Middle frontal gyrus (tissue), 1 donor: Measurements from ENCODE around the gene RFX3.

Source experiments
- DNase-seq: peaks from one replicate; pipeline ENCODE4 v3.0.0-alpha.2; 2015; ENCODE audit warnings: low spot score; ENCODE audit errors: extremely low spot score

The RFX3 gene

GRCh38 chr9:3435732-3436131, 90.1 kb downstream of the RFX3 start:
- no peak for DNase-seq

- no peak for DNase-seq
These were observed 91.2 kb downstream of the RFX3 start for GRCh38 chr9:3434594-3434993.

GRCh38 chr9:3433754-3434153, 92.0 kb downstream of the RFX3 start:
- DNase-seq, result no peak

- DNase-seq, result no peak
These were observed 92.7 kb downstream of the RFX3 start for GRCh38 chr9:3433066-3433465.

GRCh38 chr9:3431890-3432289, 93.9 kb downstream of the RFX3 start:
- no peak for DNase-seq

GRCh38 chr9:3419893-3420292, 105.9 kb downstream of the RFX3 start:
- DNase-seq, result no peak

GRCh38 chr9:3415906-3416305, 109.9 kb downstream of the RFX3 start:
- DNase-seq, result no peak

GRCh38 chr9:3413984-3414383, 111.8 kb downstream of the RFX3 start:
- no peak for DNase-seq

GRCh38 chr9:3410461-3410860, 115.3 kb downstream of the RFX3 start:
- DNase-seq, result no peak

- DNase-seq, result no peak
These were observed 116.3 kb downstream of the RFX3 start for GRCh38 chr9:3409453-3409852.

- DNase-seq, result no peak
These were observed 122.5 kb downstream of the RFX3 start for GRCh38 chr9:3403315-3403714.

- no peak for DNase-seq
These were observed 124.4 kb downstream of the RFX3 start for GRCh38 chr9:3401221-3401954.

- DNase-seq, result no peak
These were observed 127.6 kb downstream of the RFX3 start for GRCh38 chr9:3398232-3398648.

- no peak for DNase-seq
These were observed 128.0 kb downstream of the RFX3 start for GRCh38 chr9:3397766-3398165.

GRCh38 chr9:3391414-3391813, 134.4 kb downstream of the RFX3 start:
- no peak for DNase-seq

GRCh38 chr9:3386753-3387152, 139.0 kb downstream of the RFX3 start:
- no peak for DNase-seq

- no peak for DNase-seq
These were observed 139.9 kb downstream of the RFX3 start for GRCh38 chr9:3385871-3386270.

- no peak for DNase-seq
These were observed 154.0 kb downstream of the RFX3 start for GRCh38 chr9:3371842-3372241.

GRCh38 chr9:3370715-3371114, 155.1 kb downstream of the RFX3 start:
- DNase-seq, result no peak

- no peak for DNase-seq
These were observed 158.6 kb downstream of the RFX3 start for GRCh38 chr9:3367185-3367584.

- no peak for DNase-seq
These were observed 164.0 kb downstream of the RFX3 start for GRCh38 chr9:3361689-3362392.

- DNase-seq, result no peak
These were observed 164.7 kb downstream of the RFX3 start for GRCh38 chr9:3361116-3361515.

GRCh38 chr9:3360245-3360644, 165.6 kb downstream of the RFX3 start:
- no peak for DNase-seq
